Heart left ventricle (tissue), 16 donors: ENCODE measurements around the gene ALOXE3. TPM values are rescaled to one million over a fixed set of nuclear protein-coding genes. Genes with fewer than 3 reads are reported as not detected.

Experiments
- ATAC-seq, 4 donors: fragments of 200-7000 bp; cut with Tn5 transposase; one replicate each; pipeline ENCODE4 v1.9.1; 2020 to 2022; ENCODE audit warnings: moderate library complexity in 4 of 4, mild to moderate bottlenecking in 3 of 4, moderate number of reproducible peaks in 1 of 4
- DNase-seq, 5 donors: peaks; one replicate each; pipeline ENCODE4 v3.0.0-alpha.2; 2020
- H3K27ac ChIP-seq, 12 donors: fragments of 200-600 bp; sonication (generic) in 4 of 12; one replicate each; pipeline versions ENCODE4 v1.5.0 to v1.8.0; 2016 to 2022; ENCODE audit warnings: mild to moderate bottlenecking in 2 of 12
- H3K27me3 ChIP-seq, 9 donors: fragments of 200-600 bp; sonication (generic) in 2 of 9; one replicate each; pipeline versions ENCODE4 v1.5.1 to v1.8.0; 2016 to 2022; ENCODE audit warnings: mild to moderate bottlenecking in 3 of 9
- H3K36me3 ChIP-seq, 9 donors: fragments of 200-600 bp; sonication (generic) in 2 of 9; one replicate each; pipeline versions ENCODE4 v1.5.0 to v1.8.0; 2018 to 2022; ENCODE audit warnings: mild to moderate bottlenecking in 2 of 9
- H3K4me1 ChIP-seq, 12 donors: fragments of 200-600 bp; sonication (generic) in 4 of 12; one replicate each; pipeline versions ENCODE4 v1.5.0 to v1.8.0; 2016 to 2022; ENCODE audit warnings: mild to moderate bottlenecking in 3 of 12
- H3K4me3 ChIP-seq, 12 donors: fragments of 200-600 bp; sonication (generic) in 4 of 12; one replicate each; pipeline versions ENCODE4 v1.5.0 to v1.8.0; 2017 to 2022; ENCODE audit warnings: mild to moderate bottlenecking in 9 of 12, moderate library complexity in 4 of 12
- H3K9me3 ChIP-seq, 12 donors: fragments of 200-600 bp; sonication (generic) in 4 of 12; one replicate each; pipeline versions ENCODE4 v1.5.0 to v1.8.0; 2016 to 2022; ENCODE audit warnings: mild to moderate bottlenecking in 1 of 12
- CTCF ChIP-seq, 12 donors: fragments of 200-600 bp; sonication (generic) in 4 of 12; IDR thresholded peaks; one replicate each; pipeline versions ENCODE4 v1.5.0 to v1.8.0; 2018 to 2022; ENCODE audit warnings: antibody characterized with exemption in 12 of 12, mild to moderate bottlenecking in 5 of 12
- POLR2A ChIP-seq, 2 donors: fragments of 450-650 bp; IDR thresholded peaks; one replicate each; pipeline ENCODE4 v1.6.1; 2017; ENCODE audit warnings: antibody characterized with exemption in 2 of 2, mild to moderate bottlenecking in 2 of 2, moderate library complexity in 2 of 2
- WGBS, 4 donors: extraction: QIAGEN DNeasy Blood & Tissue Kit in 2 of 4; methylation state at CpG; one replicate each; pipeline versions ENCODE4 v1.1.5 to v1.1.7; 2013 to 2018; 5-methylcytosine and 5-hydroxymethylcytosine counted together
- intact Hi-C, 10 donors: fragments of 100-400 bp; cut with DNase I; formaldehyde crosslinking; loops; one replicate each; pipeline versions ENCODE4 v1.11.1 to v1.14.2; 2022
- polyA plus RNA-seq, 2 donors: library from polyadenylated mRNA; stranded (reverse); fragments of 200-250 nt; gene quantifications; one replicate each; pipeline ENCODE4 v1.2.3, GENCODE V29; 2013
- total RNA-seq, 9 donors: library from RNA; depleted of rRNA in 2 of 9; stranded (reverse); fragments of >200 nt in 2 of 9; fragmentation: NEBNext Ultra II Directional in 3 of 9; extraction: Animal tissue kit (Norgen Biotek cat#: 25700) in 3 of 9; gene quantifications; one replicate each; pipeline versions ENCODE4 v1.1.0 to v1.2.4, GENCODE V29; 2016 to 2023
- donor health status: ischemic (EF 13 %, LVEDD 7.1; RV severe dilation, severe dysfunction).
- donor health status: healthy with polysubstance abuse.
- donor health status: DM: no; HTN: yes; CAD: no.
- donor health status: DM: no; HTN: no; CAD: no.
- donor health status: ischemic (EF 25% LVEDD 6.9; RV normal size, moderate dysfunction).
- donor health status: ischemic (EF 25% LVEDD 5.7; RV mildly dilated, moderate dysfunction).
- donor health status: healthy.
- donor health status: DM: yes; HTN: yes; CAD: no.
- donor health status: ischemic (EF 35%, LVEDD 5.7; RV mildly dilated, moderate dysfunction).
- donor health status: nonischemic (EF 11% LVEDD 7.7; RV severe dilation, severe dysfunction).
- donor health status: DM: yes; HTN: yes; CAD: no.
- donor health status: PGD.
- donor health status: ischemic (EF 29% LVEDD 5.4; RV normal size, mild dysfunction).
- donor health status: nonischemic (EF 23%, LVEDD 6.1; RV moderate dilation, normal function).

The ALOXE3 gene
- total and polyA plus RNA-seq, 11 donors: 0.12 TPM; not detected in 10

DNA sequence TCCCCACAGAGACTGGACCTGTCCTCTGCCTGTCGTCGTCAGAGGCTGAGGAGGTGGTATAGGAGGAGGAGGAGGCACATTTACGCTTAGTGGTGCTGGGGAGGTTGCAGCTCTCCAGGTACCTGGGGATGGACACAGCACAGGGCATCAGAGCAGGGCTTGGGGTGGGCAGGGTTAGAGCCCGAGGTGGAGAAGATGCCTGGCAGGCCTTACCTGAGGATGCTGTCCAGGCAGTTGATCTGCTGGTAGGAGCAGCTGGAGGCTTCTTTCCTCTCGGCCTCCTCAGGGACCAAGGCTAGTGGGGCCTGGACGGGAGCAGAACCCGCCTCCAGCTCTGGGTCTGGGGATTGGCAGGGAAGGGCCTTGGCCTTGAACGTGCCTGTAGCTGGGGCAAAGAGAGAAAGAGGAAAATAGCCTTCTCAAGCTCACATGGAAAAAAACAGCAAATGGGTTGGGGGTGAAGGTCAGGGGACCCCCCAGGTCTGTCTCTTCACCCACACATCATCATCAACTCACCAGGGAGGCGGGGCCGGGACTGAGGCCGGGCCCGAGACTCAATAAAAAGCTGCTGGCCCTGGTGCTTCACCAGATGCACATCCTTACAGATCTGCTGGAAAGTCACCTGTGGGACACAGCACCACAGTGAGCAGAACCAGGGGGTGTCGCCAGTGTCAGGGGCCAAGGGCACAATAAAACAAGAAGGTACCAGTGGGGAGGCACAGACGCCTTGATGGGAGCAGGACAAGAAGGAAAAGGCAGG, 28.2 kb upstream of the ALOXE3 start:
- H3K27ac ChIP-seq: peak overlapping the region in 6 of 12 donors; percentile 17 to 100 (median 49)
- intact Hi-C loops: loop anchor here in 1 of 10 donors (10.0 kb wide), 1 partner anchor 302 kb away; no protein-coding TSS in a partner anchor
- ATAC-seq: no peak

DNA sequence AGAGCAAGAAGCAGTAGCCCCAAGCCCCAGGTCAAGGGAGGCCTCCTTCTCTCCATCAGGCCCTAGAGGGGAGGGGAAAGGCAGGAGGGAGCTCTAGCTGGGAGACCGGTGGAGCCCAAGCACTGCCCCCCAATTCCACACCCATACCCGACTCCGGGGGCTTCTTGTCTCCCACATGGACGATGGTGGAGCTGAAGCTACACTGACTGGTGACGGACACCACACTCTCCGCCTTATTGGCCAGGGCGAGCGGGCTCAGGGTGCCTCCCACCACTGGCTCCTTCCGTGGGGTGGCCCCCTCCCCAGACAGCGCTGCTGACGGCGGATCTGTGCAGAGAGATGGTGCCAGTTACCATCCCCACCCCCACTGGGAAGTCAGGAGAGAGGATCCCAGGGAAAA, 27.5 kb upstream of the ALOXE3 start:
- 89 to 95% (median 90%) methylated on average over 12 of the region's 12 CpGs for WGBS, 4 donors
- H3K4me1 ChIP-seq: peaks cover 9 to 79% (median 22%) of the 10 kb centered on the region in 12 donors
- intact Hi-C loops: loop anchor here in 1 of 10 donors (10.0 kb wide), 1 partner anchor 301 kb away; no protein-coding TSS in a partner anchor

More for the DNA sequence above, 28.2 kb upstream of the ALOXE3 start:
- Histone ChIP-seq H3K4me3 (no peak overlapping the region), H3K4me1 (peaks cover 10 to 74% (median 27%) of the 10 kb centered on the region in 12 donors), H3K9me3 (no peaks in the 10 kb centered on the region), H3K36me3 (peaks cover 14 to 94% (median 93%) of the 10 kb centered on the region in 9 donors), H3K27me3 (no peaks in the 10 kb centered on the region)
- WGBS, 4 donors: 89 to 93% (median 93%) methylated on average over 14 of the region's 14 CpGs
- DNase-seq: peak in 1 of 5 donors; percentile 25
- TF ChIP-seq POLR2A (IDR thresholded peaks at IDR 0.05) (no peak), CTCF (IDR thresholded peaks at IDR 0.05) (no peak)

DNA sequence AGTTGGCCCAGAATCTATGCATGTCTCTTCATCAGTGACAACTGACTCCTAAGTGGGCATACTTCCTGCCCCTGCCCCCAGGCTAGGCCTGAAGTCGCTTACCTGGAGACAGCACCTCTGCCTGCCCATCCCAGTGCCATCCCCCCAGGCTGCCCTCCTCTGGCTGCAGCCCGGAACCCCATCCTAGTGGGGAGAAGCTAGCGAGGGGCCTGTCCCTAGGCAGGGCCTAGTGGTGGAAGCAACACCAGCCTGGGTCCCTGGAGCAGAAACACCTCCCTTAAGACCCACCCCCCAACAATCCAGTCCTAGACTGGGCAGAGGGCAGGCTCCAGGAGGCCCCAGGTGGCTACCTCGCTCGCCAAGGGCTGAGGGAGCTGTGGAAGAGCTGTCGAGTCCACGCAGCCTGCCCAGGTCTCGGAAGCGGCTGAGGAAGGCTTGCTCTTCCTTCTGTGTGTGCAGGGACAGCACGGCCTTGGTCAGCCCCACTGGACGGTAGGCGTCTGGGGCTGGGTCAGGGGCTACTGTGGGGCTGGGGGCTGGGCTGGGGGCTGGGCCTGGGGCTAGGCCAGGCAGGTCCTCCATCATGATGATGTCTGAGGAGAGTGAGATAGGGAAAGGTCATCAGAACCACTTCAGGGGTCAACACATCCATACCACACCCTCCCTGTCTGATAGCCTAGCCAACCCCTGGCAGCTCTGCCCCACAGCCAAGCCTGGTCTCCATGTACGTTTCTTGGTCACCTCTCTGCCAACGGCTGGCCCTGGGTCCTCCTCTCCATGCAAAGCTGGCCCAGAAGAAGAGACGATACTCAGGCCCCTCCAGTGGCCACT, 26.3 kb upstream of the ALOXE3 start:
- ATAC-seq (no peak), DNase-seq (peak in 1 of 5 donors; percentile 56)
- Histone ChIP-seq H3K27ac (peak overlapping the region in 2 of 12 donors; percentile 87 to 100), H3K36me3 (peaks cover 17 to 100% (median 100%) of the 10 kb centered on the region in 9 donors), H3K4me3 (no peak overlapping the region), H3K27me3 (no peaks in the 10 kb centered on the region), H3K4me1 (peaks cover 0 to 79% (median 15%) of the 10 kb centered on the region in 12 donors), H3K9me3 (no peaks in the 10 kb centered on the region)
- TF ChIP-seq POLR2A (IDR thresholded peaks at IDR 0.05) (no peak), CTCF (IDR thresholded peaks at IDR 0.05) (no peak)
- WGBS, 4 donors: 83 to 87% (median 85%) methylated on average over 12 to 15 of the region's 15 CpGs
- intact Hi-C loops: loop anchor here in 1 of 10 donors (10.0 kb wide), 1 partner anchor 300 kb away; no protein-coding TSS in a partner anchor

More for the DNA sequence above, 27.5 kb upstream of the ALOXE3 start:
- Histone ChIP-seq H3K36me3 (peaks cover 14 to 100% (median 99%) of the 10 kb centered on the region in 9 donors), H3K27me3 (no peaks in the 10 kb centered on the region), H3K9me3 (no peaks in the 10 kb centered on the region), H3K4me3 (no peak overlapping the region), H3K27ac (peak overlapping the region in 6 of 12 donors; percentile 5 to 100 (median 49))
- TF ChIP-seq CTCF (IDR thresholded peaks at IDR 0.05) (no peak), POLR2A (IDR thresholded peaks at IDR 0.05) (no peak)
- DNase-seq: peak in 1 of 5 donors; percentile 45
- ATAC-seq: no peak
